Activated CD4-positive, alpha-beta T cell treated with anti-CD3 and anti-CD28 coated beads, Interleukin-10, Interleukin-2, amounts not matched to agents 100 ng/mL and 50 ng/mL, durations not matched to agents 16 hours and 8 hours (primary cell): ENCODE measurements around the gene GPR150.

ENCODE experiments used
- DNase-seq: peaks from one replicate; pipeline ENCODE4 v3.0.0-alpha.2; 2020

GPR150 gene

DNA sequence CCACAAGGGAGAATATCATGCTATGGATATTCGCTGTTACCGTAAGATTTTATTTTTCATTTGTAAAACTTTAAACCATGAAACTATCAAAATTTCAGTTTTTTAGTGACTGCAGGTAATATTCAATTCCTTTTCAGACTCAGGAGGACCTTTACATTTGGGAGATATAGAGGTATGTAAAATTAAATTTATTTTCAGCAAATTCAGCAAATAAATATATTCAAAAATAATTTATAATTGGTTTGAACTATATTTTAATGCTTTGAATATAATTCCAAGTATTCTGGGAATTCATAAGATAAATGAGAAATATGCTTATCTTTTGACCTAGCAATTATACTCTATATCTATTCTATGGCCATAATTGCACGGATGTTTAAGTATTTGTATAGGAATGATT is 34.3 kb downstream of the GPR150 start:
- DNase-seq: no peak

GRCh38 chr5:95655575-95655974 is 35.7 kb downstream of the GPR150 start:
- DNase-seq: no peak

GRCh38 chr5:95660060-95660459 is 40.2 kb downstream of the GPR150 start:
- no peak for DNase-seq

DNA sequence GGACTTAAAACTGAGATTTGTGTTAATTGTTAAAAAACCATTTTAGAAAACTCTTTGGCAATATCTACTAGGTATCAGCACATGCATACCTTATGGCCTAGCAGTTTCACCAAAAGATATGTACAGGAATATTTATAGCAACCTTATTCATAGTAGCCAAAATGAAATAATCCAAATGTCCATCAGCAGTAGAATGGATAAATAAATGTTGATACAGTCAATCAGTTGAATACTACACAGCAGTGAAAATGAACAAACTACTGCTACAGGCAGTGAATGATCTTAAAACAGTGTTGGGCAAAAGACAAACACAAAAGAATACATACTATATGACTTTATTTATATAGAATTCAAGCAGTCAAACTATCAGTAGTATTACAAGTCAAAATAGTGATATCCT is 43.1 kb downstream of the GPR150 start:
- no peak for DNase-seq

GRCh38 chr5:95664204-95664786 is 44.4 kb downstream of the GPR150 start:
- DNase-seq: peak; percentile 31

DNA sequence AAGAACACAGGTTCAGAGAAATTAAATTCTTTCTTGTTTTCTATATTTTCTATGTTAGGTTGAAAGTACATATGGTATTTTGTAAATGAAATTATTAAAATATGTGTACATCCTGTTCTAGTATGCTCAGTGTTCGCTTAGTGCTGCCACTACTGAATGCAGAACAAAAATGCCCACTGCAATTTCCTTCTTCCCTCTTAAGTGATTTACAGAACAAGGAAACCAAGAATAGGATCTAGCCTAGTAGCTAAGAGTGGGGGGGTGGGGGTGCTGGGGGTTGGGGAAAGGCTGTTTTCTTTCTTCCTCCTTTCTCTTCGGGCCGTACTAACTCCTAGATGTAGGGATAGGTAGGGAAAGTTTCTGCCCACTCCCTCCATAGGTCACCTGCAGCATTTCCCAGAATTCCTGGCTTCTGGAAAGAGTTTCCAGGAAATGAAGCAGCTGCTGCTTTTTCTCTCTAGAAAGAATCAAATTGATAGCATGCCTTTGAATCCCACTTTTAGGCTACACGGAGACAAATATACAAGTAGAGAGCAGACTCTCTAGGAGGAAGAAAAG is 47.3 kb downstream of the GPR150 start:
- no peak for DNase-seq

DNA sequence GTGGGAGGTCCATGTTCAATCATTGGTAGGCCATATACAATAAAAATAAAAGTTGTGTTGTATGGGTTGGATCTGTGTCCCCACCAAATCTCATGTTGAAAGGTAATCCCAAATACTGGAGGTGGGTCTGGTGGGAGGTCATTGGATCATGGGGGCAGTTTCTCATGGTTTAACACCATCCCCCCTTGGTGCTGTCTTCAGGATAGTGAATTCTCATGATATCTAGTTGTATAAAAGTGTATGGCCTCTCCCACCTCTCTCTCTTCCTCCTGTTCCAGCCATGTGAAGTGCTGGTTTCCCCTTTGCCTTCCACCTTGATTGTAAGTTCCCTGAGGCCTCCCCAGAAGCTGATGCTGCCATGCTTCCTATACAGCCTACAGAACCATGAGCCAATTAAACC is 47.8 kb downstream of the GPR150 start:
- no peak for DNase-seq

- DNase-seq: no peak
Observed at GRCh38 chr5:95668216-95668615, 48.3 kb downstream of the GPR150 start.

GRCh38 chr5:95668728-95669127 is 48.8 kb downstream of the GPR150 start:
- no peak for DNase-seq

DNA sequence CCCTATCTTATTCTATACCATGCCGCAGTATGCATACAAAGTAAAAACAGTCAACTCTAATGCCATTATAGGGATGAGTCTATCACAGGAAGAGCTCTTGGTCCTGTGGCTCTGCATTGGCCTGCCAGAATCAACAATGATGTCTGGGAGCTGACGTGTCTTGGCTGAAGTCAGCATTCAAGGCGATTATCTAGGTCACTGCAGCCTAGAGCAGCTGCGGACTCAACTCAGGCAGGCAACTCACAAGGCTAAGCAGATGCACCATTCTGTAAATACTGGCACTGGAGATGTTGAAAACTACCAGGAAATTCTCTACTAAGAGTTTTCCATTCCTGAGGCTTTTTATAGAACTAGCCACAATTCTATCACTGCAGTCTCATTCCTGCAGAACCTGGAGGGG is 49.7 kb downstream of the GPR150 start:
- DNase-seq: no peak

DNA sequence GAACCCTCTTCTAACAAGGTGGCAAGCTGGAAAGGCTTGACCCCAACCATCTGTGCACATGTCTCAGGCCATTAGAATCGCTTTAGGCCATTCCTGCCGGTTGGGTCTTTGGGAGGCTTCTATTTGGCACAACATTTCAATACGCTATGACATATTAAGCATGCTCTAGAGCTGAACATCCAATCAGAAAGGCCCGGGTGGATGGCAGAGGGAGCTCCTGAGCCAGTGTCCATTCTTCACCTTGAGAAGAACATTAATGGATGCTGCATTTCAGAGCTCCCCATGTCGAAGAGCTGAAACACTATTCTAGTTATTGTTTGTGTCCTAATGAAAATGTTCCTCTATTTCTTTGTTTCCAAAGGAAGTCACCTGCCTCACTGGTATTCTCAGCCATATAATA is 50.1 kb downstream of the GPR150 start:
- DNase-seq: no peak

DNA sequence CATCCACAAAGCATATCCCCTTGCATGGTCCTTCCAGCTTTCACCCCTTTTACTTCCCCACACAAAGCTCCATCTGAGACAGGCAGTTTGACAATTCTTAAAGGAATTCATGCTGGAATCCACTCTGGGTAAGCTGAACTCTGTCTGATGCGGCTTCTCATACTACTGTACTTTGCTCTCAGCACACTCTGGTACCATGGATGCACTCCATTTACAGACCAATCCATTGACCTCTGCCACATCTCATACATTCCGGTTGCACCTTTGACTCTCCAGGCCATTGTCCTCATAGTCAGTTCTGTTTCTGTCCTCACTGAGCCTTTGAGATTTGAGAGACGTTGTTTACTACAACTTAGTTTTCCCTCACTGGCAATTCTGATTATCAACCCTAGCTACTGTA is 50.7 kb downstream of the GPR150 start:
- DNase-seq: no peak
